Hematopoietic multipotent progenitor cell treated with erythropoietin and hydrocortisone succinate and interleukin-3 and kit ligand, for 15 days (in vitro differentiated cells): ENCODE data around the gene AGTRAP.

Source experiments
- DNase-seq: peaks from one replicate; pipeline ENCODE4 v3.0.0-alpha.2; 2015; ENCODE audit warnings: low spot score

Gene AGTRAP

DNA sequence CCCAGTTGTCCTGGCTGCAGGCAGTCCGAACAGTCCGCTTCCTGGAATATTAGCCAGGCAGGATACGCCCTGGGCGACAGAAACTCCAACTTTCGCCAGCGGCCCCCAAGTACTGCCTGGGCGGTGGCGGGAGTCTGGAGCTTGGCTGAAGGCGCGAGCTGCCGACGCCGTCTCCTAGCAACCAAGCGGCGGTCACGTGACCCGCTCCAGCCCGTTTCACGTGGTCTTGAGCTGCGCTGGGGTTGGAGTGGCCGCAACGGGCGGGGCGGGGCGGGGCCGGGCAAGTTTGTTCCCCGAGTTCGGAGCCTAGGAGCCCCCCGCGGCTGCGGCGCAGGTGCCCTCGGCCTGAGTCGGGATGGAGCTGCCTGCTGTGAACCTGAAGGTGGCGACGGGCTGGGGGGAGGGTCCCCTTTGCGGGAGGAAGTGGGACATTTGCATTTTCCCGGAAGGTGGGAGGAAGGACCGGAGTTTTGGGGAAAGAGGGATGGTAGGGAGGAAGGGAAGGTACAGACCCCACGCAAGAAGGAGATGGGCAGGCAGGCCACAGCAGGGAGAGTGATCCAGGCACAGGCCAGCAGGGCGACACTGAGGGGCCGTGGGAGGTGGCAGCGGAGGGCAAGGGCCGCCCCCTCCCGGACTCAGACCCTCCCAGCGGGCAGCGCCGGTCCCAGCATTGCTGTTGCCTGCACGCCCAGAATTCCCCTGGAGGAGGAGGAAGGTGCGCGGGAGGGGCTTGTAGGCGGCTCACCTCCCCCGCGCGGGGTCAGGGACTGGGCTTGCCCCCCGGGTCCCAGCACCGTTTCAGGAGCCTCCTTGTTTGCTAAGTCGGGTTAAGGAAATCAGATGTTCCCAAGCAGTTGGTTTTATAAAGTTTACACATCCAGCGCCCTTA, at the start of gene AGTRAP:
TSS of gene AGTRAP (plus strand) at position 283 of the 892 bp plus-strand sequence. CDS start at position 356, 73 bp downstream.
- DNase-seq: peak; percentile 94

- no peak for DNase-seq
Measured at GRCh38 chr1:11688506-11688905, 47.4 kb upstream of the AGTRAP start.

- DNase-seq: no peak
Measured at GRCh38 chr1:11690397-11691301, 45.3 kb upstream of the AGTRAP start.

GRCh38 chr1:11691302-11691914, 44.5 kb upstream of the AGTRAP start, which contains the start of gene DRAXIN:
DRAXIN (plus strand) TSS chr1:11691710; CDS start chr1:11706259, 14,549 bp downstream.
- DNase-seq: no peak

GRCh38 chr1:11691928-11692711, 43.8 kb upstream of the AGTRAP start:
- no peak for DNase-seq

- DNase-seq: no peak
Measured at GRCh38 chr1:11693024-11693590, 42.8 kb upstream of the AGTRAP start.

DNA sequence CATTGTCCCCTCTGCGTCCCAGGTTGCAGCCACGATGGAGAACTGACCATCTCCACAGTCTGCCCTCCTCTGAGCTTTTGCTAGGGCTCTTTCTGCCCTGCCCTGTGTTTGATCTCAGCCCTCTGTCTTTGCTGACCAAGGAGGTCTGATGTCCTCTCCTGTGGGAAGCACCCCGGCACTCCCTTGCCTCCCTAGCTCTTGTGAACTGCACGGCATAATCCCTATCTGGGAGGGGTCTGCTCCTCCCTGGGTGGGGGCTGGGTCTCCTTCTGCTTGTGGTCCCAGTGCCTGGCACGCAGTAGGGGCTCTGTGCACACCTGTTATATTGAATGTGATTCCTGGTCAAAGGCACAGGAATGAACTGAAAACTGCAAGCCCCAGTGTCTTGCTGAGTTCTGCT, 42.0 kb upstream of the AGTRAP start:
- no peak for DNase-seq

- DNase-seq: no peak
Measured at GRCh38 chr1:11695861-11696260, 40.1 kb upstream of the AGTRAP start.

DNA sequence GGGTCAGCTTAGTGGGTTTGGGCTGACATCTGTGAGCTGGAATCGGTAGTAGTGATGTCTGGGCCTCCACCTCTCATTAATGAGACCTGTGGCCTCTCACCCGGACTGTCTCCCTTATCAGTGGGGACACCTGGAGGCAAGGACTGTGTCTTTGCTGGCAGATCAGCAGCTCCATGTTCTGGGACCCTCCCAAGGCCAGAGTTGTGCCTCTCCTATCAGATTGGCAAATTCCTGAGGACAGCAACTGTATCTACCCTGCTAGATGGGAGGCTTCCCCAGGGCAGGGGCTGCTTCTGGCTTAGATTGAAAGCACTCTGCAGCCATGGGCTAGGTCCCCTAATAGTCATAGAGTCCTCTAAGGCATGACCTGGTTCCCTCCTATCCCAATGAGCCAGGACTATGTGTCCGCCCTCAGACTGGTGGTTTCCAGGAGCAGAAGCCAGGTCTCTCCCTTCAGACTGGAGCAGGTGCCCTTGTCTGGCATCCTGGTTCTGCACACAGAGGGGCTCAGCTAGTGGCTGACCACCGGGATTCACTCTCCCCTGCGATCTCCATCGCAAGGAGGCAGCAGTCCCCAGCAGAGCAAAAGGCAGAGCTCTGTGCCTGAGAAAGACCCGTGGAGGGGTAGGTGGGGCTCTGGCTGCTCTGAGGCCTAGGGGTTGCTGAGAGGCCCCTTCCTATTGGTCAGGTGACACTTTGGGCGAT, 38.6 kb upstream of the AGTRAP start:
- peak; percentile 46 for DNase-seq

DNA sequence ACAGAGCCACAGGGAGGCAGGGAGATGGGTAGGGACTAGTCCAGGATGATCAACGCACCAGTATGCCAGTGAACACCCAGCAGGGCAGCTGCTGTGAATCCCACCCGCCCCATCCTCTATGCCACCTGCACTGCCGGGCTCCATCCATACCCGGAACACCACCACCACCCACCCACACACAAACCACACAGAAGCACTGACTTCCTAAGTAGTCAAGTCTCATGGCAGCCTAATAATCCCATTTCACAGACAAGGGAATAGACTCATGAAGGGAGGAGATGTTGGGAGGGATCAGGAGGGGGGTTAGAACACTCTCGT, 38.1 kb upstream of the AGTRAP start:
- DNase-seq: no peak

GRCh38 chr1:11700601-11701467, 35.1 kb upstream of the AGTRAP start:
- no peak for DNase-seq

- no peak for DNase-seq
Measured at GRCh38 chr1:11701551-11701961, 34.4 kb upstream of the AGTRAP start.

- DNase-seq: no peak
Measured at GRCh38 chr1:11701981-11702803, 33.7 kb upstream of the AGTRAP start.

DNA sequence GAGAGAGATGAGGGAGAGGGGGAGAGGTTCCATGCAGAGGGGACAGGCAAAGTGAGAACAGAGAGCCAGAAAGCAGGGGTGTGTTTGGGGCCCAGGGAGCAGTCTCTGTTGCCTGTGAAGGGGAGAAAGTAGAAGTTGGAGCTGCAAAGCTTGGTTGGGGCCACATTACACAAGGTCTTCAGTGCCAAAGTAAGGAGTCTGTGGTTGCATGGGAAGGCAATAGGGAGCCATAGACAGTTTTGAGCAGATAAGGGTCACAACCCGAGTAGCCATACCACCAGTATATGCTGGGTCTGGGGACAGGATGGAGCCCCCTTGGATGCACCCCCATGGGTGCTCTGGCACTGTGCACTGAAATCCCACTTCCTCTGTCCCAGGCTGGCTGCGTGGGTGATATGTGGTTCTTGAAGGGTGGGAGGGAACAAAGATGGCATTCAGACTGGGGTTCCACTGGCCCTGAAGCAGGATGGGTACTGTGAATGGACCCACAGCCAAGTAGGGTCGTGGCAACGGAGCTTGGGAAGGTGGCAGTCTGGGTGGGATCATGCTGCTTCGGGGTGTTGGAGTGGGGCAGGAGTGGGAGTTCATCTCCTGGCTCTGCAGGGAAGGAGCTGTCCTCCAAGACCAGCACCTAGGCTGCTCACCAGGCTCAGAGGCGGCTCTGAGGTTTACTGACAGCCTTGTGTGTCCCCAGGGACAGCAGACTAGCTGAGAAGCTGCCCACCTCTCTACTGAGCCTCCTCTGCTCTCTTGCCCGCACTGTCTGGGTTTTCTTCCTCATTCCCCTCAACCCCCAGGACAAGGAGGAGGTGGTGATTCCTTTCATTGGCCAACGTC, 32.4 kb upstream of the AGTRAP start:
- DNase-seq: no peak

- DNase-seq: no peak
Measured at GRCh38 chr1:11704194-11704529, 31.8 kb upstream of the AGTRAP start.

DNA sequence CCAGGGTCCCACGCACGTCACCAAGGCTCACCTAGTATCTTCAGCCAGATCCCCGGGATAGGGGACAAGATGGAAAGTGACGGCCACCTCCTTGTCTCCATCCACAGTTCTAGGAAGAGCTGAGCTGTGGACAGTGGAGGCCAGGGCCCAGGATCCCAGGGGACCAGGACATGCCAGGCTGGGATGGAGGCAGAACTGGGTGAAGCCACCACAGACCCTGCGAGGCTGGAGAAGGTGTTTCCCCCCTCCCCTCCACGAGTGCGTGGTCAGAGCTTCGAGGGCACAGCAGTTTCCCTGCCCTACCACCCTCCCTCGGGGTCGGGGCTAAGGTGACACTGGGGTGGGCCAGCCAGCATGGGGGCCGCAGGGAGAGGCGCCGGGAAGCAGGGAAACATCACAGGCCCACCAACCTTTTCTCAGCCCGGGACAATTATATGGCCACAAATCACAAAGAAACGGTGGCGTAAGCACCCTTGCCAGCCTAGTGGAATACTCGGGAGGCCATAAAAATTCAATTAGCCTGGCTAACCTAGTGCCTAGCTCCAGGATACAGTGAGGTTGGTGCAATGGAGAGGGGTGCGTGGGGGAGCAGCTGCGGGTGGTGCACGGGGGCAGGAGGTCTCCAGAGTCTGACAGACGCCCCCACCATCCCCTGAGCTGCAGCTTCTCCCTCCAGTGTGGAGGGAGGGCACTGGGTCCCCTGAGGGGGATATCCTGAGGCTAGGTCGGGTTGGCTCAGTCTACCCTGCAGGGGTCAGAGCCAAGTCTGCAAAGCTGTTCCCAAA, 31.1 kb upstream of the AGTRAP start:
- DNase-seq: no peak

DNA sequence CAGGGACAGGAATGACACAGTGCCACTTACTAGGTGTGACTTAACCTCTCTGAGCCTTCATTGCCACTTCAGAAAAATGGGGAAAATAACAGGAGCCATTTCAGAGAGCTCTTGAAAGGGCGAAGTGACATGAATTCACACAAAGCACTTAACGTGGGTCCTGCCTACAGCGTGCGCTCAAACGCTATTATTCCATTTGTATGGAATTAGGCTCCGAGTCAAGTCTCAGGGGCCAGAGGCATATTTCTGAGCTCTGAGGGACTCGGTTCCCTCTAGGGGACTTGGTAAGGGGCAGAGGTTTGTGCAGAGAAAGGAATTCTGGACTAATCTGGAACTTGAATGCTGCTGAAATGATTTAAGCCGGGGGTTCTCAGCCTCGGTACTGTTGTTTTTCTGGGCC, 30.3 kb upstream of the AGTRAP start:
- no peak for DNase-seq
